Stimulated activated CD4-positive, alpha-beta T cell treated with anti-CD3 and anti-CD28 coated beads, Interleukin-4, amount 100 ng/mL, for 4 hours (primary cell): Measurements from ENCODE around the gene TBX10.
A peak's percentile ranks its signal among the peaks of the same experiment; 100 is the strongest.
"Not testable (repeated sequence)": the region's sequence is repeated elsewhere in the genome, so short reads cannot be mapped to it uniquely, and the experiment has no call there.

Experiments used
- DNase-seq, 2 experiments: peaks; one replicate each; pipeline ENCODE4 v3.0.0-alpha.2; 2020

TBX10 gene

GRCh38 chr11:67596753-67597300, 42.7 kb downstream of the TBX10 start:
- DNase-seq = no peak

- no peak for DNase-seq
Measured at GRCh38 chr11:67594480-67594879, 45.1 kb downstream of the TBX10 start.

DNA sequence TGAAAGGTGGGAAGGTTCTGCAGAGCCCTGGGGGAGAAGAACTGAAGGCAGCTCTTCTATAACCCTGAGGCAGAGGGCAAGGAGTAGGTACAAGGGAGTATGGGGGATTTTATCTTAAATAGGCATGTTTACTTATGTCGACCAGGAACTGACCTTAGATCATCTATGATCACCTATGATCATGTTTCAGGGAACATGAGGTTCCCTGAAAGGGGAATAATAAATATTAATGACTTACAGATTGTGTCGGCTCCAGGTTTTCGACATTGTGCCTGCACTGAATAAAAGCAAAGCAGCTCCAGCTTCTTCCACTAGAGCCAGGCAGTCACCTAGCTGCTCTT, 46.0 kb downstream of the TBX10 start:
- DNase-seq = no peak

DNA sequence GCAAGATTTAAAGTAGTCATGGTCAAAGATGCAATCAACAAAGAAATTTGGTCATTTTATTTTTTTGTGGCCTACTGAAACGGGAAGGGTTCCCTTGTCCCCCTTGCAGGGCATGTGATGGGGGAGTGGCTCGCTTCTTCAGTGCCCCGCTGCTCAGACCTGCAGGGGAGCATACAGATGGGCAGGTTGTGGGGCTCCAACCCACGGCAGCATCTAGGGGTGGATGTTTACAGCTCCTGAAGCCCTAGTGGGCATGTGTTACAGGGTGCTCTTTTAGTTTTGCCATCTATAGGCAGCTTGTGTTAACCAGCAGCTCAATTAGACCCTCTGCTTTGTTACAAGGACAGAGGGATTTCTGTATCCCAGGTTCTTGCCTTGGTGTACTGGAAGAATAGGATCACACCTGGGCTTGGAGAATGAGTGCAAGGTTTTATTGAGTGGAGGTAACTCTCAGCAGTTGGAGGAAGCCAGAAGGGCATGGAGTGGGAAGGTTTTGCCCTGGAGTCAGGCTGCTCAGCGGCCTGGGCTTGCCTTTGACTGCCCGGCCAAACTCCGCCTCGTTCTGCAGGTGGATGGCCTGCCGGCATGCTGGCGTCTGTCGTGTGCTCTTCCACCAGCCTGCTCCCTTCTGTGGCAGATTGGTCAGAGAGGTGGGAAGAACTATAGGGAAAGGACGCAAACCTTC, 46.5 kb downstream of the TBX10 start:
- DNase-seq = no peak

GRCh38 chr11:67588899-67589415, 50.6 kb downstream of the TBX10 start:
- not testable (repeated sequence) for DNase-seq

- no peak for DNase-seq
Measured at GRCh38 chr11:67588136-67588503, 51.4 kb downstream of the TBX10 start.

GRCh38 chr11:67586568-67587250, 52.9 kb downstream of the TBX10 start:
- no peak for DNase-seq

DNA sequence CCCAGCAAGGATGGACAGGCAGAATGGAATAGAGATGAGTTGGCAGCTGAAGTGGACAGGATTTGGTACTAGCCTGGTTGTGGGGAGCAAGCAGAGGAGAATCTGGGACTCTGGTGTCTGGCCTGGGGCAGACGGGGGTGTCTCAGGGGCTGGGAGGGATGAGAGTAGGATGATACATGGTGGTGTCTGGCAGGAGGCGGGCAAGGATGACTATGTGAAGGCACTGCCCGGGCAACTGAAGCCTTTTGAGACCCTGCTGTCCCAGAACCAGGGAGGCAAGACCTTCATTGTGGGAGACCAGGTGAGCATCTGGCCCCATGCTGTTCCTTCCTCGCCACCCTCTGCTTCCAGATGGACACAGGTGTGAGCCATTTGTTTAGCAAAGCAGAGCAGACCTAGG, 53.7 kb downstream of the TBX10 start:
- DNase-seq = no peak

DNA sequence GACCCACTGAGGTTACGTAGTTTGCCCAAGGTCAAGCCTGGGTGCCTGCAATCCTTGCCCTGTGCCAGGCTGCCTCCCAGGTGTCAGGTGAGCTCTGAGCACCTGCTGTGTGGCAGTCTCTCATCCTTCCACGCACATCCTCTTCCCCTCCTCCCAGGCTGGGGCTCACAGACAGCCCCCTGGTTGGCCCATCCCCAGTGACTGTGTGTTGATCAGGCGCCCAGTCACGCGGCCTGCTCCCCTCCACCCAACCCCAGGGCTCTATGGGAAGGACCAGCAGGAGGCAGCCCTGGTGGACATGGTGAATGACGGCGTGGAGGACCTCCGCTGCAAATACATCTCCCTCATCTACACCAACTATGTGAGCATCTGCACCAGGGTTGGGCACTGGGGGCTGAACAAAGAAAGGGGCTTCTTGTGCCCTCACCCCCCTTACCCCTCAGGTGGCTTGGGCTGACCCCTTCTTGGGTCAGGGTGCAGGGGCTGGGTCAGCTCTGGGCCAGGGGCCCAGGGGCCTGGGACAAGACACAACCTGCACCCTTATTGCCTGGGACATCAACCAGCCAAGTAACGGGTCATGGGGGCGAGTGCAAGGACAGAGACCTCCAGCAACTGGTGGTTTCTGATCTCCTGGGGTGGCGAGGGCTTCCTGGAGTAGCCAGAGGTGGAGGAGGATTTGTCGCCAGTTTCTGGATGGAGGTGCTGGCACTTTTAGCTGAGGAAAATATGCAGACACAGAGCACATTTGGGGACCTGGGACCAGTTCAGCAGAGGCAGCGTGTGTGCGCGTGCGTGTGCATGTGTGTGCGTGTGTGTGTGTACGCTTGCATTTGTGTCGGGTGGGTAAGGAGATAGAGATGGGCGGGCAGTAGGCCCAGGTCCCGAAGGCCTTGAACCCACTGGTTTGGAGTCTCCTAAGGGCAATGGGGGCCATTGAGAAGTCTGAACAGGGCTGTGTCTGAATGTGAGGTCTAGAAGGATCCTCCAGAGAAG, 54.4 kb downstream of the TBX10 start:
- no peak for DNase-seq

GRCh38 chr11:67584205-67584880, 55.2 kb downstream of the TBX10 start:
- peak in 1 of 2 experiments; percentile 30 for DNase-seq

GRCh38 chr11:67583247-67584204, 56.0 kb downstream of the TBX10 start, which contains the start of gene GSTP1:
GSTP1 (plus strand) TSS chr11:67583812; CDS start chr11:67583844, 32 bp downstream.
- DNase-seq = peak; percentile 74 to 86

DNA sequence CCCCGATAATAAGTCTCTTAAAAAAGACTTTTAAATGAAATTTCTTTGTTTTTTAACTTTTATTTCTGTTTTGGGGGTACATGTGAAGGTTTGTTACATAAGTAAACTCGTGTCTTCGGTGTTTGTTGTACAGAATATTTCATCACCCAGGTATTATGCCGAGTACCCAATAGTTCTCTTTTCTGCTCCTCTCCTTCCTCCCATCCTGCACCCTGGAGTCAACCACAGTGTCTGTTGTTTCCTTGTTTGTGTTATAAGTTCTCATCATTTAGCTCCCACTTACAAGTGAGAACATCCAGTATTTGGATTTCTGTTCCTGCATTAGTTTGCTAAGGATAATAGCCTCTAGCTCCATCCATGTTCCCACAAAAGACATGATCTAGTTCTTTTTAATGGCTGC, 57.6 kb downstream of the TBX10 start:
- no peak for DNase-seq

DNA sequence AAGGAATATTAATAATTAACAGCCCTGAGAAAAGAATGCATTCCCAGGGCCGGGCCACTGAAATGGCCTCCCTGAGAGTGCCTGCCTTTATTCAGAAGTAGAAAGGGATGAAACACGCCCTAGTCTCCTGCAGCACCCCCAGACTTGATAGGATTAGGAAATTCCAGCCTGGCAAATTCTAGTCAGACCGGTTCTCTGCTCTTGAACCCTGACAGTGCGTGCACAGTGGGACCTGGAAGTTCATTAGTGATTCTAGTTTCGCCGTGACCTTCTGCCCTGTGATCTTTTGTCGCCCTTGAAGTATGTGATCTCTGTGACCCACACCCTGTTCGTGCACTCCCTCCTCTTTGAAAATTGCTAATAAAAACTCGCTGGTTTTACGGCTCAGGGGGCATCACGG, 58.1 kb downstream of the TBX10 start:
- DNase-seq = no peak
